ENCODE data around the gene L3MBTL2. TPM values are rescaled to one million over a fixed set of nuclear protein-coding genes. Genes with fewer than 3 reads are reported as not detected.

Gene L3MBTL2
- total and polyA plus RNA-seq, 2 of the 13 experiments (the other 11 are each of a cell fraction or from before 2014, with no cell fraction given), result 13.8 to 33.7 TPM

DNA sequence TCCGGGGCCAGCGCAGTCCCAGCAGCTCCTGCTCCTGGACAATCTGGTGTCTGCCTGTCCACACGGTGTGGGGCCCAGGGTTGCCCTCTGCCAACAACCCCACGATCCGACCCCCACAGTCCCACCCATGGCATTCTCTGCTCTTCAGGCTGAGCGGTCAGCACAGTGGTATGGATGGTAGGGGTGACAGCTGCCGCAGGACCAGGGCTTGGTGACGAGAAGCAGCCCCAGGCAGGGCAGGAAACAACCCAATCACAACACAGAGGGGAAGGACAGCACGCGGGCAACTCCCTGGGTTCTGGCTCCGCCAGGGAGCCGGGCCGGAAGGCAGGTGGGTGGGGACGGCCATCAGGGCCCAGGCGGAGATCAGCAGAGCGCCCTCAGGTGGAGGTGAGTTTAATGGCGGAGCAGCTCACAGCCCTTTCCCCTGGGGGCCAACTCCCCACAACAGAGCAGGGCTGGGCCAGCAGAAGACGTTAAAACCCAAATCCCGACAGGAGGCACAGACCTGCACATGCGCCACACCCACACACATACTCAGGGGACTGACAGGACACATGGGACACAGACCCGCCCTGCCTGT lies 40.9 kb downstream of the L3MBTL2 start (continued):
- TF ChIP-seq, protein P1, sequence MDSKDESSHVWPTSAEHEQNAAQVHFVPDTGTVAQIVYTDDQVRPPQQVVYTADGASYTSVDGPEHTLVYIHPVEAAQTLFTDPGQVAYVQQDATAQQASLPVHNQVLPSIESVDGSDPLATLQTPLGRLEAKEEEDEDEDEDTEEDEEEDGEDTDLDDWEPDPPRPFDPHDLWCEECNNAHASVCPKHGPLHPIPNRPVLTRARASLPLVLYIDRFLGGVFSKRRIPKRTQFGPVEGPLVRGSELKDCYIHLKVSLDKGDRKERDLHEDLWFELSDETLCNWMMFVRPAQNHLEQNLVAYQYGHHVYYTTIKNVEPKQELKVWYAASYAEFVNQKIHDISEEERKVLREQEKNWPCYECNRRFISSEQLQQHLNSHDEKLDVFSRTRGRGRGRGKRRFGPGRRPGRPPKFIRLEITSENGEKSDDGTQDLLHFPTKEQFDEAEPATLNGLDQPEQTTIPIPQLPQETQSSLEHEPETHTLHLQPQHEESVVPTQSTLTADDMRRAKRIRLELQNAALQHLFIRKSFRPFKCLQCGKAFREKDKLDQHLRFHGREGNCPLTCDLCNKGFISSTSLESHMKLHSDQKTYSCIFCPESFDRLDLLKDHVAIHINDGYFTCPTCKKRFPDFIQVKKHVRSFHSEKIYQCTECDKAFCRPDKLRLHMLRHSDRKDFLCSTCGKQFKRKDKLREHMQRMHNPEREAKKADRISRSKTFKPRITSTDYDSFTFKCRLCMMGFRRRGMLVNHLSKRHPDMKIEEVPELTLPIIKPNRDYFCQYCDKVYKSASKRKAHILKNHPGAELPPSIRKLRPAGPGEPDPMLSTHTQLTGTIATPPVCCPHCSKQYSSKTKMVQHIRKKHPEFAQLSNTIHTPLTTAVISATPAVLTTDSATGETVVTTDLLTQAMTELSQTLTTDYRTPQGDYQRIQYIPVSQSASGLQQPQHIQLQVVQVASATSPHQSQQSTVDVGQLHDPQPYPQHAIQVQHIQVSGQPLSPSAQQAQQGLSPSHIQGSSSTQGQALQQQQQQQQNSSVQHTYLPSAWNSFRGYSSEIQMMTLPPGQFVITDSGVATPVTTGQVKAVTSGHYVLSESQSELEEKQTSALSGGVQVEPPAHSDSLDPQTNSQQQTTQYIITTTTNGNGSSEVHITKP (CRISPR knock-in tag; IDR thresholded peaks at IDR 0.05; ENCODE audit: low read depth), result no peak
- TF ChIP-seq, protein P2, sequence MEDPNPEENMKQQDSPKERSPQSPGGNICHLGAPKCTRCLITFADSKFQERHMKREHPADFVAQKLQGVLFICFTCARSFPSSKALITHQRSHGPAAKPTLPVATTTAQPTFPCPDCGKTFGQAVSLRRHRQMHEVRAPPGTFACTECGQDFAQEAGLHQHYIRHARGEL (CRISPR knock-in tag; IDR thresholded peaks at IDR 0.05), result no peak
- TF ChIP-seq EP300 (IDR thresholded peaks at IDR 0.05; ENCODE audit: low read depth in 2 of 2, low read length in 2 of 2) (no peak), EP300 (CRISPR knock-in tag; IDR thresholded peaks at IDR 0.05; ENCODE audit: borderline replicate concordance) (no peak), CHD4 (IDR thresholded peaks at IDR 0.05; ENCODE audit: borderline replicate concordance, low read length) (no peak), ARHGAP35 (CRISPR knock-in tag; IDR thresholded peaks at IDR 0.05; ENCODE audit: borderline replicate concordance) (no peak), KDM6A (CRISPR knock-in tag; IDR thresholded peaks at IDR 0.05; ENCODE audit: low read depth) (no peak), ZNF782 (CRISPR knock-in tag; IDR thresholded peaks at IDR 0.05; ENCODE audit: borderline replicate concordance) (no peak), ZNF101 (CRISPR knock-in tag; IDR thresholded peaks at IDR 0.05; ENCODE audit: borderline replicate concordance, low read depth) (no peak), ZNF225 (CRISPR knock-in tag; IDR thresholded peaks at IDR 0.05) (no peak), ZNF350 (CRISPR knock-in tag; IDR thresholded peaks at IDR 0.05; ENCODE audit: borderline replicate concordance, low read depth) (no peak), NFATC3 (CRISPR knock-in tag; IDR thresholded peaks at IDR 0.05) (no peak), ZNF761 (CRISPR knock-in tag; conservative IDR thresholded peaks at IDR 0.05) (no peak), SPEN (CRISPR knock-in tag; IDR thresholded peaks at IDR 0.05; ENCODE audit: low read depth) (no peak), HNRNPL (IDR thresholded peaks at IDR 0.05; ENCODE audit: low read depth, low read length) (0 out of 2 replicates have a peak, but pooled peaks have one; percentile 35)
- TF ChIP-seq, protein P3, sequence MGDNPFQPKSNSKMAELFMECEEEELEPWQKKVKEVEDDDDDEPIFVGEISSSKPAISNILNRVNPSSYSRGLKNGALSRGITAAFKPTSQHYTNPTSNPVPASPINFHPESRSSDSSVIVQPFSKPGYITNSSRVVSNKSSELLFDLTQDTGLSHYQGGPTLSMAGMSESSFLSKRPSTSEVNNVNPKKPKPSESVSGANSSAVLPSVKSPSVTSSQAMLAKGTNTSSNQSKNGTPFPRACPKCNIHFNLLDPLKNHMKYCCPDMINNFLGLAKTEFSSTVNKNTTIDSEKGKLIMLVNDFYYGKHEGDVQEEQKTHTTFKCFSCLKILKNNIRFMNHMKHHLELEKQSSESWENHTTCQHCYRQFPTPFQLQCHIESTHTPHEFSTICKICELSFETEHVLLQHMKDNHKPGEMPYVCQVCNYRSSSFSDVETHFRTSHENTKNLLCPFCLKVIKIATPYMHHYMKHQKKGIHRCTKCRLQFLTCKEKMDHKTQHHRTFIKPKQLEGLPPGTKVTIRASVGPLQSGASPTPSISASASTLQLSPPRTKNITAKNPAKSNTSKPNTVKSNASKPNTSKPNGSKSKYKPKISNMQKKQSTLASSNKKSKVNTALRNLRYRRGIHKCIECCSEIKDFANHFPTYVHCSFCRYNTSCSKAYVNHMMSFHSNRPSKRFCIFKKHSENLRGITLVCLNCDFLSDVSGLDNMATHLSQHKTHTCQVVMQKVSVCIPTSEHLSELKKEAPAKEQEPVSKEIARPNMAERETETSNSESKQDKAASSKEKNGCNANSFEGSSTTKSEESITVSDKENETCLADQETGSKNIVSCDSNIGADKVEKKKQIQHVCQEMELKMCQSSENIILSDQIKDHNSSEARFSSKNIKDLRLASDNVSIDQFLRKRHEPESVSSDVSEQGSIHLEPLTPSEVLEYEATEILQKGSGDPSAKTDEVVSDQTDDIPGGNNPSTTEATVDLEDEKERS (CRISPR knock-in tag; IDR thresholded peaks at IDR 0.05), result no peak
- TF ChIP-seq, protein P4, sequence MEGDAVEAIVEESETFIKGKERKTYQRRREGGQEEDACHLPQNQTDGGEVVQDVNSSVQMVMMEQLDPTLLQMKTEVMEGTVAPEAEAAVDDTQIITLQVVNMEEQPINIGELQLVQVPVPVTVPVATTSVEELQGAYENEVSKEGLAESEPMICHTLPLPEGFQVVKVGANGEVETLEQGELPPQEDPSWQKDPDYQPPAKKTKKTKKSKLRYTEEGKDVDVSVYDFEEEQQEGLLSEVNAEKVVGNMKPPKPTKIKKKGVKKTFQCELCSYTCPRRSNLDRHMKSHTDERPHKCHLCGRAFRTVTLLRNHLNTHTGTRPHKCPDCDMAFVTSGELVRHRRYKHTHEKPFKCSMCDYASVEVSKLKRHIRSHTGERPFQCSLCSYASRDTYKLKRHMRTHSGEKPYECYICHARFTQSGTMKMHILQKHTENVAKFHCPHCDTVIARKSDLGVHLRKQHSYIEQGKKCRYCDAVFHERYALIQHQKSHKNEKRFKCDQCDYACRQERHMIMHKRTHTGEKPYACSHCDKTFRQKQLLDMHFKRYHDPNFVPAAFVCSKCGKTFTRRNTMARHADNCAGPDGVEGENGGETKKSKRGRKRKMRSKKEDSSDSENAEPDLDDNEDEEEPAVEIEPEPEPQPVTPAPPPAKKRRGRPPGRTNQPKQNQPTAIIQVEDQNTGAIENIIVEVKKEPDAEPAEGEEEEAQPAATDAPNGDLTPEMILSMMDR (CRISPR knock-in tag; IDR thresholded peaks at IDR 0.05), result peak; percentile 38
